Measurements from ENCODE around the gene DNAH3. TPM values are rescaled to one million over a fixed set of nuclear protein-coding genes. Genes with fewer than 3 reads are reported as not detected.

DNAH3 gene
- total RNA-seq, 1 experiment from 2014 or later, result 0.24 TPM

DNA sequence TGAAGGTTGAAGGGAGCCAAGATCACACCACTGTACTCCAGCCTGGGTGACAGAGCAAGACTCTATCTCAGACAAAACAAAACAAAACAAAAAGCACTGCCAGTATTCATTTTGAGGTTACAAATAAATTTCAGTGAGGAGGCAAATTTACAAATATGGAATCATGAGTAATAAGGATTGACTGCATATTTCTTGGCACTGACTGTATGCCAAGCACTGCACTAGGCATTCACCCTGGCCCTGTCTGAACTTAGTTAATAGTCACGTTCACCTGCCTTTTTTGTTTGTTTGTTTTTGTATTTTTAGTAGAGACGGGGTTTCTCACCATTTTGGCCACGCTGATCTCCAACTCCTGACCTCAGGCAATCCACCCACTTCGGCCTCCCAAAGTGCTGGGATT is 12.9 kb upstream of the DNAH3 start:
- no peak overlapping the region for H3K27ac ChIP-seq (ENCODE audit: insufficient read length, low read depth, low read length)
- H3K9me3 Mint-ChIP-seq, result no peaks in the 10 kb centered on the region
- H2AFZ ChIP-seq (ENCODE audit: low read length), result no peak overlapping the region
- TF ChIP-seq, protein P1, sequence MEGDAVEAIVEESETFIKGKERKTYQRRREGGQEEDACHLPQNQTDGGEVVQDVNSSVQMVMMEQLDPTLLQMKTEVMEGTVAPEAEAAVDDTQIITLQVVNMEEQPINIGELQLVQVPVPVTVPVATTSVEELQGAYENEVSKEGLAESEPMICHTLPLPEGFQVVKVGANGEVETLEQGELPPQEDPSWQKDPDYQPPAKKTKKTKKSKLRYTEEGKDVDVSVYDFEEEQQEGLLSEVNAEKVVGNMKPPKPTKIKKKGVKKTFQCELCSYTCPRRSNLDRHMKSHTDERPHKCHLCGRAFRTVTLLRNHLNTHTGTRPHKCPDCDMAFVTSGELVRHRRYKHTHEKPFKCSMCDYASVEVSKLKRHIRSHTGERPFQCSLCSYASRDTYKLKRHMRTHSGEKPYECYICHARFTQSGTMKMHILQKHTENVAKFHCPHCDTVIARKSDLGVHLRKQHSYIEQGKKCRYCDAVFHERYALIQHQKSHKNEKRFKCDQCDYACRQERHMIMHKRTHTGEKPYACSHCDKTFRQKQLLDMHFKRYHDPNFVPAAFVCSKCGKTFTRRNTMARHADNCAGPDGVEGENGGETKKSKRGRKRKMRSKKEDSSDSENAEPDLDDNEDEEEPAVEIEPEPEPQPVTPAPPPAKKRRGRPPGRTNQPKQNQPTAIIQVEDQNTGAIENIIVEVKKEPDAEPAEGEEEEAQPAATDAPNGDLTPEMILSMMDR (conservative IDR thresholded peaks at IDR 0.05), result no peak
- no peak overlapping the region for H3K9ac ChIP-seq (ENCODE audit: extremely low read depth, insufficient read length, low read length)
- H2BK120ac ChIP-seq (ENCODE audit: low read depth, low read length, poor library complexity, severe bottlenecking), result no peak overlapping the region
- no peak overlapping the region for H2BK12ac ChIP-seq (ENCODE audit: insufficient read length, low read depth, low read length)
- no peaks in the 10 kb centered on the region for H3K79me1 ChIP-seq (ENCODE audit: insufficient read depth, low read depth, low read length, poor library complexity, severe bottlenecking)
- no peak overlapping the region for H3K4me2 ChIP-seq (ENCODE audit: insufficient read depth, insufficient read length, low read length)
- H2AK5ac ChIP-seq (ENCODE audit: insufficient read length, low read length), result no peak overlapping the region
- H3K18ac ChIP-seq (ENCODE audit: insufficient read length, low read depth, low read length), result no peak overlapping the region
- H4K8ac ChIP-seq (replicated peaks; ENCODE audit: insufficient read length, low read depth, low read length), result no peak overlapping the region
- no peak overlapping the region for H3K4ac ChIP-seq (ENCODE audit: low read depth, low read length)
- H2BK5ac ChIP-seq (ENCODE audit: insufficient read length, low read length), result no peak overlapping the region
- H3K9me3 ChIP-seq (ENCODE audit: control insufficient read depth, low read depth, low read length), result no peaks in the 10 kb centered on the region
- H3K27me3 Mint-ChIP-seq (ENCODE audit: low read depth), result no peaks in the 10 kb centered on the region
- no peak overlapping the region for H4K91ac ChIP-seq (ENCODE audit: insufficient read length, low read depth, low read length)
- no peak overlapping the region for H3K4me3 Mint-ChIP-seq
- H3K27ac Mint-ChIP-seq, result no peak overlapping the region
- no peaks in the 10 kb centered on the region for H3K4me1 ChIP-seq (ENCODE audit: insufficient read depth, low read length)
- H3K56ac ChIP-seq (ENCODE audit: insufficient read length, low read depth, low read length), result no peak overlapping the region
- H3T11ph ChIP-seq (ENCODE audit: low read length), result no peak overlapping the region
- H3K14ac ChIP-seq (ENCODE audit: insufficient read depth, low read length), result no peak overlapping the region
- no peak overlapping the region for H2BK20ac ChIP-seq (ENCODE audit: low read depth, low read length, poor library complexity, severe bottlenecking)
- H3K23ac ChIP-seq (ENCODE audit: insufficient read length, low read depth, low read length), result no peak overlapping the region
- H3K36me3 Mint-ChIP-seq (ENCODE audit: insufficient read depth in 1 of 3, low read depth in 3 of 3), result peaks cover 23 to 56% (median 55%) of the 10 kb centered on the region in 3 experiments; a peak in 6 of 7 replicates
- H2BK15ac ChIP-seq (ENCODE audit: low read depth, low read length), result no peak overlapping the region
- no CpG with 5 or more reads among the region's 4 CpGs for WGBS (ENCODE audit: extremely low coverage, insufficient read length, low lambda C conversion rate)
- H3K27me3 ChIP-seq (ENCODE audit: insufficient read depth, low read length), result no peaks in the 10 kb centered on the region
- H3K23me2 ChIP-seq (ENCODE audit: insufficient read length, low read depth, low read length, poor library complexity, severe bottlenecking), result peaks cover 10% of the 10 kb centered on the region
- H3K4me1 Mint-ChIP-seq, result peaks cover 11 to 12% of the 10 kb centered on the region in 2 experiments
- H4K20me1 ChIP-seq (ENCODE audit: control insufficient read depth, insufficient read depth, insufficient read length), result no peaks in the 10 kb centered on the region
- H3K79me2 ChIP-seq (ENCODE audit: insufficient read depth, low read length), result no peaks in the 10 kb centered on the region
- H4K5ac ChIP-seq (ENCODE audit: insufficient read length, low read depth, low read length), result no peak overlapping the region
- no peak for DNase-seq

All from H9 (cell line).